ENCODE results near the gene CHP2.
"Not testable (repeated sequence)": the region's sequence is repeated elsewhere in the genome, so short reads cannot be mapped to it uniquely, and the experiment has no call there.

CHP2 gene

GRCh38 chr16:23754594-23755483, at the start of gene CHP2:
Gene CHP2 (plus strand): TSS chr16:23755026. CDS start chr16:23755050, 24 bp downstream.
- ATAC-seq: no peak
- Mint-ChIP-seq H3K9me3 (no peaks in the 10 kb centered on the region), H3K27me3 (peaks cover 60% of the 10 kb centered on the region), H3K27ac (no peak within 1 kb of the TSS), H3K4me1 (no peaks in the 10 kb centered on the region), H3K4me3 (no peak within 1 kb of the TSS), H3K36me3 (ENCODE audit: low read depth) (no peaks in the 10 kb centered on the region)
- no peak for DNase-seq

- ATAC-seq (no peak), DNase-seq (no peak)
- H3K4me3 Mint-ChIP-seq: no peak overlapping the region
- H3K27me3 Mint-ChIP-seq: peaks cover 23% of the 10 kb centered on the region
- H3K4me1 Mint-ChIP-seq: no peaks in the 10 kb centered on the region
- peaks cover 21% of the 10 kb centered on the region for H3K9me3 Mint-ChIP-seq
- H3K27ac Mint-ChIP-seq: no peak overlapping the region
- peaks cover 5% of the 10 kb centered on the region for H3K36me3 Mint-ChIP-seq (ENCODE audit: low read depth)
These were observed 49.3 kb upstream of the CHP2 start for GRCh38 chr16:23705517-23705902.

DNA sequence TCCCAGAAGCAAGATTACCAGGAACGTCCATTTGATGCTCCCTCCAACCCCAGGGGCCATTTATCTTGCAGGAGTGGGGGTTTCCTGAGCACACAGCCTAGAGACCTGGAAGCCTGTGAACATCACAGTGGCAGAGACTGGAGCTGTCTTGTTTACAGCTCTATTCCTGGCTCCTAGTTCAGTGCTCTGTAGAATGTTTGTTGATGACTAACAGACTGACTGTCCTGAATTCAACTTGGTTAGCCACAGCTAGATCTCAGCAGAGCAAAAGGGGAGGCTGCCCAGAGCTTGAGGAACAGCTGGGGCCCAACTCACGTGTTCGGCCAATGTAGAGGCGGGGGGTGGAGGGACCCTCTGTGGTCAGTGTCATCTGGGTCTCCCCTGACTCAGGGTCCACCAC, 48.4 kb upstream of the CHP2 start:
- ATAC-seq: no peak
- H3K27me3 Mint-ChIP-seq: peaks cover 28% of the 10 kb centered on the region

DNA sequence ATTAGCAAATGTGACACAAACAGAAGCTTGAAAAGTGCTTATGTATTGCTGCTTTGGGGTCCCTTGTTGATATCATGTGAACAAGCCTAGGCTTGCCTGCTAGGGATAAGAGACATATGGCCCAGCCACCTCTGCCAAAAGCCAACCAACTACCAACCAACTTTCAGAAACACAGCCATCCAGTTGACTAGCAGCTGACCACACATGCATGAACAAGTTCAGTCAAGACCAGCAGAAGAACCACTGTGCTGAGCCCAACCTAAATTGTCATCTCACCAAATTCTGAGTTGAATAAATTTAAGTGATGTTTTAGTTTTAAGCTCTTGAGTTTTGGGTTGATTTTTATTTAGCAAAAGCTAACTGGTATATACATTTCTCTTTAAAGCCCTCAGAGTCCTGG, 45.3 kb upstream of the CHP2 start:
- H3K4me3 Mint-ChIP-seq: no peak overlapping the region
- H3K36me3 Mint-ChIP-seq (ENCODE audit: low read depth): peaks cover 2% of the 10 kb centered on the region
- ATAC-seq (no peak), DNase-seq (no peak)
- no peak overlapping the region for H3K27ac Mint-ChIP-seq
- peaks cover 42% of the 10 kb centered on the region for H3K27me3 Mint-ChIP-seq
- H3K9me3 Mint-ChIP-seq: peaks cover 12% of the 10 kb centered on the region
- H3K4me1 Mint-ChIP-seq: no peaks in the 10 kb centered on the region

More for the DNA sequence above, 48.4 kb upstream of the CHP2 start:
- H3K27ac Mint-ChIP-seq: no peak overlapping the region
- peaks cover 21% of the 10 kb centered on the region for H3K9me3 Mint-ChIP-seq
- no peak overlapping the region for H3K4me3 Mint-ChIP-seq
- H3K36me3 Mint-ChIP-seq (ENCODE audit: low read depth): peaks cover 5% of the 10 kb centered on the region
- DNase-seq: no peak
- no peaks in the 10 kb centered on the region for H3K4me1 Mint-ChIP-seq

GRCh38 chr16:23710008-23710407, 44.8 kb upstream of the CHP2 start:
- H3K4me3 Mint-ChIP-seq: no peak overlapping the region
- H3K27me3 Mint-ChIP-seq: peaks cover 46% of the 10 kb centered on the region
- peaks cover 2% of the 10 kb centered on the region for H3K36me3 Mint-ChIP-seq (ENCODE audit: low read depth)
- DNase-seq (no peak), ATAC-seq (no peak)
- no peak overlapping the region for H3K27ac Mint-ChIP-seq
- H3K4me1 Mint-ChIP-seq: no peaks in the 10 kb centered on the region
- H3K9me3 Mint-ChIP-seq: peaks cover 12% of the 10 kb centered on the region

DNA sequence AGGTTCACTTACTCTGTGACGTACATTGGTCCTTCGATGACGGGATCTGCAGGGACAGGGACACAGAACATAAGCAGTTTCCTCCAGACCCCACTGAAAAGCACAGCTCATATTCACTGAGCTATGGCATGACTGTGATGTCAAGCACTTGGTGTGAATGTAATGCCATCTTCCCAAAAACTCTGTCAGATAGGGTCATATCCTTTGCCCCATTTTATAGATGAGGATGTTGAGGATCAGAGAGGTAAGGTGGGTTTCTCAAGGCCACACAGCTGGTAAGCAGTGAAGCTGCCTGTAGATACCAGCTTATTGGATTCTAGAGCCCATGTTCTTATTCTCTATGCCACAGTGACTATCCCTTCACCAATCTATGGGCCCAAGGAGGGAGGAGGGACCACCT, 44.3 kb upstream of the CHP2 start:
- ATAC-seq (no peak), DNase-seq (no peak)
- Mint-ChIP-seq H3K4me1 (no peaks in the 10 kb centered on the region), H3K4me3 (no peak overlapping the region), H3K27ac (no peak overlapping the region), H3K27me3 (peaks cover 46% of the 10 kb centered on the region), H3K9me3 (peaks cover 12% of the 10 kb centered on the region), H3K36me3 (ENCODE audit: low read depth) (peaks cover 2% of the 10 kb centered on the region)

DNA sequence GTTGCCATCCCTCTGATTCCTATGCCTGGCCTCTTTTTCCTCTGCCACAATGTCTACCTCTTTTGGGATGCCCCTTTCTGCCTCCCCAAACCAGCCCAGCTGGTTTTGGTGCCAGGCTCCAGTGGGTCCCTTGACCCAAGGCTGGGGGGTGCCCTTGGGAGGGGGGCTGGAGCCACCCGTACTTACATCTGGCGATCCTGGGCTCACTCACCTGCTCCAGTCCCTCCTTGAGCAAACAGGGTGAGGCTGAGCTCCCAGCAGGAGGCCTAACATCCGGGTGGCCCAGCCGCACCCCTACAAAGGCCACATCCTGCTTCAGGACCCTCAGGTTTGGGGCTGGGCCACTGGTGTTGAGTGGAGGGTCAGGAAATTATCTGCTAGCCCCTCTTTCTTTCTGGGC, 43.0 kb upstream of the CHP2 start:
- peaks cover 12% of the 10 kb centered on the region for H3K9me3 Mint-ChIP-seq
- DNase-seq (no peak), ATAC-seq (no peak)
- H3K4me3 Mint-ChIP-seq: no peak overlapping the region
- H3K4me1 Mint-ChIP-seq: no peaks in the 10 kb centered on the region
- H3K27me3 Mint-ChIP-seq: peaks cover 52% of the 10 kb centered on the region
- peaks cover 2% of the 10 kb centered on the region for H3K36me3 Mint-ChIP-seq (ENCODE audit: low read depth)
- H3K27ac Mint-ChIP-seq: no peak overlapping the region

- Mint-ChIP-seq H3K27ac (no peak within 1 kb of the TSS), H3K27me3 (peaks cover 52% of the 10 kb centered on the region), H3K4me3 (no peak within 1 kb of the TSS), H3K9me3 (peaks cover 12% of the 10 kb centered on the region), H3K4me1 (no peaks in the 10 kb centered on the region), H3K36me3 (ENCODE audit: low read depth) (peaks cover 2% of the 10 kb centered on the region)
- DNase-seq (no peak), ATAC-seq (no peak)
These were observed 41.9 kb upstream of the CHP2 start, which contains the start of gene ERN2 for GRCh38 chr16:23712976-23713375. Gene ERN2 (minus strand): TSS chr16:23713222. CDS start chr16:23713187, 35 bp downstream.

- H3K9me3 Mint-ChIP-seq: no peaks in the 10 kb centered on the region
- no peak for DNase-seq
- ATAC-seq: no peak
- no peaks in the 10 kb centered on the region for H3K4me1 Mint-ChIP-seq
- H3K36me3 Mint-ChIP-seq (ENCODE audit: low read depth): no peaks in the 10 kb centered on the region
- H3K4me3 Mint-ChIP-seq: no peak overlapping the region
- H3K27me3 Mint-ChIP-seq: peaks cover 41% of the 10 kb centered on the region
- no peak overlapping the region for H3K27ac Mint-ChIP-seq
These were observed 38.3 kb upstream of the CHP2 start for GRCh38 chr16:23716484-23716883.

GRCh38 chr16:23722613-23723240, 32.1 kb upstream of the CHP2 start:
- DNase-seq; H3K36me3 Mint-ChIP-seq (ENCODE audit: low read depth); H3K9me3 Mint-ChIP-seq; H3K4me3 Mint-ChIP-seq; H3K4me1 Mint-ChIP-seq; ATAC-seq; H3K27ac Mint-ChIP-seq: not testable (repeated sequence)
- H3K27me3 Mint-ChIP-seq: peaks cover 15% of the 10 kb centered on the region

DNA sequence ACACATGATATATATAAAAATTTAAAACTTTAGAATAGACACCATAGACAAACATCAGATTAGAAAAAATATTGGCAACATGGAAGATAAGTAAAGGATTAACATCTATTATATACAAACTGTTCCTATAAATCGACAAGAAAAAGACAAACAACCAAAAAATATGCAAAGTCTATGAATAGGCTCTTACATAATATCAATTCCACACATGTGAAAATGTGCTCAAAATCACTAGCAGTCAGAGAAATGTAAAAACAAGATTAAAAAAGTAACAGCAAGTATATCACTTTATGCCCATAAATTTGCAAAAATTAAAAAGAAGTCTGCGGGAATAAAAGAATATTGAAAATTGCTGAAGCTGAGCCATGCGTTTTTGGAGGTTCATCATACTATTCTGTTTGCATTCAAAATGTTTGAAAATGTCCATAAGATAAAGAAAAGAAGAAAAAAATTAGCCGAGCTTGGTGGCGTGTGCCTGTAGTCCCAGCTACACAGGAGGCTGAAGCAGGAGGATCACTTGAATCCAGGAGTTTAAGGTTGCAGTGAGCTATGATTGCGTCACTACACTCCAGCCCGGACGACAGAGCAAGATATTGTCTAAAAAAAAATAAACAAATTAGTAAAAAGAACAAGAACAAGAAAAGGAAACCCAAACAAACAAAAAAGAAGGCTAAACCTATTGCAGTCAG, 30.6 kb upstream of the CHP2 start:
- Mint-ChIP-seq H3K9me3 (peaks cover 7% of the 10 kb centered on the region), H3K36me3 (ENCODE audit: low read depth) (no peaks in the 10 kb centered on the region), H3K27ac (no peak overlapping the region), H3K4me3 (no peak overlapping the region), H3K27me3 (peaks cover 14% of the 10 kb centered on the region), H3K4me1 (peaks cover 5% of the 10 kb centered on the region)
- ATAC-seq: no peak
- DNase-seq: no peak

DNA sequence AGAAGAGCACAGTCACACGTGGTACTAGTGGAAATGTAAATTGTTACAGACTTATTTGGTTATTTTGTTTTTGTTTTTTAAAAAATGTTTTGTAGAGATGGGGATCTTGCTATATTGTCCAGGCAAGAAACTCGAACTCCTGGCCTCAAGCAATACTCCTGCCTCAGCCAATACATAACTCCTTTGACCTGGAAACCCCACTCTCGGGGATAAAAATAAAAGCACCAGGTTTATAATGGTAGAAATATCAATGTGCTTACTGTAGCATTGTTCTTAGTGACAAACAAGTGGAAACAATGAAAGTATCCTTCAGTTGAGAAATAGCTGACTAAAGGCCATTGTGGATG, 30.1 kb upstream of the CHP2 start:
- H3K4me3 Mint-ChIP-seq: no peak overlapping the region
- ATAC-seq: no peak
- H3K4me1 Mint-ChIP-seq: peaks cover 5% of the 10 kb centered on the region
- H3K27me3 Mint-ChIP-seq: peaks cover 17% of the 10 kb centered on the region
- no peak for DNase-seq
- H3K27ac Mint-ChIP-seq: no peak overlapping the region
- H3K9me3 Mint-ChIP-seq: peaks cover 7% of the 10 kb centered on the region
- H3K36me3 Mint-ChIP-seq (ENCODE audit: low read depth): no peaks in the 10 kb centered on the region

- Mint-ChIP-seq H3K27me3 (peaks cover 20% of the 10 kb centered on the region), H3K36me3 (ENCODE audit: low read depth) (no peaks in the 10 kb centered on the region), H3K4me1 (peaks cover 5% of the 10 kb centered on the region), H3K27ac (no peak overlapping the region), H3K9me3 (peaks cover 7% of the 10 kb centered on the region), H3K4me3 (no peak overlapping the region)
- no peak for ATAC-seq
- no peak for DNase-seq
These were observed 28.1 kb upstream of the CHP2 start for GRCh38 chr16:23726710-23727109.

DNA sequence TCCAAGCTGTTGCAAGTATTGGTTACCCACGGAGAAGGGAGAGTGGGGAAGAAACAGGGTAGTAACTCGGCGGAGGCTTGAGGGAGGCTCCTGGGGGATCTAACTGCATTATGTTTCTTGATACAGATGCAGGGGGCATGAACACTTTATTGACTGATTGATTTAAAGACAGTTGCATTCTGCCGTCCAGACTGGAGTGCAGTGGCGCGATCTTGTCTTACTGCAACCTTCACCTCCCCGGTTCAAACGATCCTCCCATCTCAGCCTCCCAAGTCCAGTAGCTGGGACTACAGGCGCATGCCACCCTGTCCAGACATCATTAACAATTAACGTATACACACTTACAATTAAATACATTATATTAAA, 26.7 kb upstream of the CHP2 start:
- H3K9me3 Mint-ChIP-seq: peaks cover 2% of the 10 kb centered on the region
- no peak for DNase-seq
- H3K4me1 Mint-ChIP-seq: peaks cover 5% of the 10 kb centered on the region
- H3K27me3 Mint-ChIP-seq: peaks cover 12% of the 10 kb centered on the region
- H3K4me3 Mint-ChIP-seq: no peak overlapping the region
- H3K36me3 Mint-ChIP-seq (ENCODE audit: low read depth): no peaks in the 10 kb centered on the region
- H3K27ac Mint-ChIP-seq: no peak overlapping the region
- no peak for ATAC-seq

All from activated naive CD8-positive, alpha-beta T cell treated with anti-CD3 and anti-CD28 coated beads, Interleukin-2, amount 50 U/mL, for 24 hours (primary cell).